Osteoblast (primary cell): ENCODE measurements around the gene SPDYE4. TPM values are rescaled to one million over a fixed set of nuclear protein-coding genes. Genes with fewer than 3 reads are reported as not detected.

ENCODE experiments used
- DNase-seq: peaks from one replicate; pipeline ENCODE4 v3.0.0; 2011; ENCODE audit warnings: low spot score, mixed read lengths; ENCODE audit not compliant: insufficient read length; ENCODE audit errors: missing footprints
- H2AFZ ChIP-seq: 2 replicates; pipeline ENCODE4 v1.6.0; 2011; ENCODE audit warnings: mild to moderate bottlenecking, low read length
- H3K27ac ChIP-seq: 2 replicates; pipeline ENCODE4 v1.5.1; 2011; ENCODE audit warnings: mild to moderate bottlenecking, low read depth, low read length, moderate library complexity
- H3K27me3 ChIP-seq: 2 replicates; pipeline ENCODE4 v1.6.0; 2012; ENCODE audit warnings: mild to moderate bottlenecking, control low read depth, inconsistent platforms, low read length, moderate library complexity; ENCODE audit not compliant: insufficient read depth
- H3K36me3 ChIP-seq: 2 replicates; pipeline ENCODE4 v1.5.1; 2011; ENCODE audit warnings: mild to moderate bottlenecking, low read length, control low read depth, moderate library complexity; ENCODE audit not compliant: insufficient read depth
- H3K4me1 ChIP-seq: 2 replicates; pipeline ENCODE4 v1.5.1; 2011; ENCODE audit warnings: mild to moderate bottlenecking, low read length, control low read depth, moderate library complexity; ENCODE audit not compliant: insufficient read depth
- H3K4me2 ChIP-seq: 2 replicates; pipeline ENCODE4 v1.6.0; 2011; ENCODE audit warnings: mild to moderate bottlenecking, low read length; ENCODE audit not compliant: insufficient read depth
- H3K4me3 ChIP-seq: fragments of 200-600 bp; sonication (generic); 3 replicates; pipeline ENCODE4 v1.5.1; 2012; ENCODE audit warnings: mild to moderate bottlenecking, low read length, inconsistent platforms; ENCODE audit not compliant: insufficient read depth
- H3K79me2 ChIP-seq: 2 replicates; pipeline ENCODE4 v1.6.0; 2012; ENCODE audit warnings: mild to moderate bottlenecking, low read length, control low read depth, inconsistent platforms; ENCODE audit not compliant: insufficient read depth
- H3K9me3 ChIP-seq: 2 replicates; pipeline ENCODE4 v1.5.1; 2011; ENCODE audit warnings: low read depth, low read length, control low read depth
- H4K20me1 ChIP-seq: 2 replicates; pipeline ENCODE4 v1.6.0; 2012; ENCODE audit warnings: mild to moderate bottlenecking, low read length, control low read depth; ENCODE audit not compliant: insufficient read depth
- total RNA-seq: library from RNA; depleted of rRNA; stranded (reverse); fragments of >200 nt; gene quantifications from 2 replicates; pipeline ENCODE4 v1.2.3, GENCODE V29; 2012
- TF ChIP-seq, protein P1 (sequence below): IDR thresholded peaks from 2 replicates; pipeline ENCODE4 v1.5.1; 2011; ENCODE audit warnings: mild to moderate bottlenecking, low read depth, low read length, moderate library complexity; ENCODE audit errors: extremely low read depth

SPDYE4 gene
- total RNA-seq, 1 donor: not detected

DNA sequence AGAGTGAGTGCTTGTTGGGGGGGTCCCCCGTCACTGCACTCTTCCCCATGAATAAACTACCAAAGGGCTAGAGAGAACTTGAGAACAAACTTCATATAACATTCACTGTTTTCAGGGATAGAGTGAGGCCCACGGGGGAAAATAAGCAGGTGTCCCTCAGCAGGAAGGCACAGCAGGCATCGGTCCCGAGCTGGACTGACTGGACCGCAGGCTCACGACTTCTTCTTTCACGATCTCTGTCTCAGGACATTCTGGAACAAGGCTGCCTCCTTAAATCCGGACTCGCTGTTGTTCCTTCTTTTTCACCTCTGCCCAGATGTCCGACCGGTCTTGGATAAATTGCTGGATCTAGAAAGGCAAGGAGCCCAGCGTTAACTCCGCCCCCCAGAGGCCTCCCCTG is 28.5 kb downstream of the SPDYE4 start:
- Histone ChIP-seq H3K36me3 (no peaks in the 10 kb centered on the region), H3K4me1 (peaks cover 5% of the 10 kb centered on the region), H3K4me2 (no peak overlapping the region), H4K20me1 (no peaks in the 10 kb centered on the region), H3K27ac (no peak overlapping the region), H3K9me3 (no peaks in the 10 kb centered on the region), H2AFZ (no peak overlapping the region), H3K4me3 (no peak overlapping the region), H3K27me3 (no peaks in the 10 kb centered on the region), H3K79me2 (no peaks in the 10 kb centered on the region)
- no peak for DNase-seq
- TF ChIP-seq, protein P1, sequence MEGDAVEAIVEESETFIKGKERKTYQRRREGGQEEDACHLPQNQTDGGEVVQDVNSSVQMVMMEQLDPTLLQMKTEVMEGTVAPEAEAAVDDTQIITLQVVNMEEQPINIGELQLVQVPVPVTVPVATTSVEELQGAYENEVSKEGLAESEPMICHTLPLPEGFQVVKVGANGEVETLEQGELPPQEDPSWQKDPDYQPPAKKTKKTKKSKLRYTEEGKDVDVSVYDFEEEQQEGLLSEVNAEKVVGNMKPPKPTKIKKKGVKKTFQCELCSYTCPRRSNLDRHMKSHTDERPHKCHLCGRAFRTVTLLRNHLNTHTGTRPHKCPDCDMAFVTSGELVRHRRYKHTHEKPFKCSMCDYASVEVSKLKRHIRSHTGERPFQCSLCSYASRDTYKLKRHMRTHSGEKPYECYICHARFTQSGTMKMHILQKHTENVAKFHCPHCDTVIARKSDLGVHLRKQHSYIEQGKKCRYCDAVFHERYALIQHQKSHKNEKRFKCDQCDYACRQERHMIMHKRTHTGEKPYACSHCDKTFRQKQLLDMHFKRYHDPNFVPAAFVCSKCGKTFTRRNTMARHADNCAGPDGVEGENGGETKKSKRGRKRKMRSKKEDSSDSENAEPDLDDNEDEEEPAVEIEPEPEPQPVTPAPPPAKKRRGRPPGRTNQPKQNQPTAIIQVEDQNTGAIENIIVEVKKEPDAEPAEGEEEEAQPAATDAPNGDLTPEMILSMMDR: no peak

DNA sequence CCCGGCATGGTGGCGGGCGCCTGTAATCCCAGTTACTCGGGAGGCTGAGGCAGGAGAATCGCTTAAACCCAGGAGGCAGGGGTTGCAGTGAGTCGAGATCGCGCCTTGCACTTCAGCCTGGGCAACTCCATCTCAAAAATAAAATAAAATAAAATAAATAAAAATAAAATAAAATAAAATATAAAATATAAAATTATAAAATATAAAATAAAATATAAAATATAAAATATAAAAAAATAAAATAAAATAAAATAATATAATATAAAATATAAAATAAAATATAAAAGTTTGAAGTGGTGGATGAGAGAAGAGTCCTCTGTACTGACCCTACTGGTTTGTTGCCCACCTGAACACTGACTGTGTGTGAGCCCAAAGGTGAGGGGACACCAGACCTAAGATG is 28.9 kb downstream of the SPDYE4 start:
- no peaks in the 10 kb centered on the region for H3K9me3 ChIP-seq
- no peak overlapping the region for H2AFZ ChIP-seq
- H3K4me3 ChIP-seq: no peak overlapping the region
- TF ChIP-seq, protein P1: no peak
- H3K4me2 ChIP-seq: no peak overlapping the region
- no peaks in the 10 kb centered on the region for H4K20me1 ChIP-seq
- H3K27me3 ChIP-seq: no peaks in the 10 kb centered on the region
- no peak overlapping the region for H3K27ac ChIP-seq
- no peaks in the 10 kb centered on the region for H3K79me2 ChIP-seq
- DNase-seq: no peak
- H3K36me3 ChIP-seq: no peaks in the 10 kb centered on the region
- peaks cover 5% of the 10 kb centered on the region for H3K4me1 ChIP-seq

DNA sequence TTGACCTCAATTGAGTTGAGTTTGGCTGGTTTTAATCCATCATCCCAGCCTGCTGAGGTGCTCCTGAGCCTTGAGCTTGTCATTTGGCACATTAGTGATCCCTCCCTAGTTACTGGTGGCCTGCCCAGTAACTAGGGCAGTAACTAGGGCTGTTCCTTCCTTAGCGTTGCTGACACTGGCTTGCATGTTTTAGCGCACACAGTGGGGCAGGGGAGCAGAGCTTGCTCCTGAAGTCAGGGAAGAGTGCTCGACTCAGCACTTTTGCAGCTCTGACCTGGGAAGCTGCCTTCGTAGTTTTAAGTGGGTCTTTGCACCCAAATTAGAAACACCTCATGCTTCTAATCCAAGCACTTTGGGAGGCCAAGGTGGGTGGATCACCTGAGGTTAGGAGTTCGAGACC is 29.4 kb downstream of the SPDYE4 start:
- H3K9me3 ChIP-seq: no peaks in the 10 kb centered on the region
- no peak overlapping the region for H3K4me2 ChIP-seq
- no peak overlapping the region for H3K4me3 ChIP-seq
- no peak overlapping the region for H3K27ac ChIP-seq
- no peaks in the 10 kb centered on the region for H4K20me1 ChIP-seq
- no peak overlapping the region for H2AFZ ChIP-seq
- peaks cover 5% of the 10 kb centered on the region for H3K4me1 ChIP-seq
- TF ChIP-seq, protein P1: no peak
- H3K79me2 ChIP-seq: no peaks in the 10 kb centered on the region
- H3K27me3 ChIP-seq: no peaks in the 10 kb centered on the region
- H3K36me3 ChIP-seq: no peaks in the 10 kb centered on the region
- DNase-seq: no peak

DNA sequence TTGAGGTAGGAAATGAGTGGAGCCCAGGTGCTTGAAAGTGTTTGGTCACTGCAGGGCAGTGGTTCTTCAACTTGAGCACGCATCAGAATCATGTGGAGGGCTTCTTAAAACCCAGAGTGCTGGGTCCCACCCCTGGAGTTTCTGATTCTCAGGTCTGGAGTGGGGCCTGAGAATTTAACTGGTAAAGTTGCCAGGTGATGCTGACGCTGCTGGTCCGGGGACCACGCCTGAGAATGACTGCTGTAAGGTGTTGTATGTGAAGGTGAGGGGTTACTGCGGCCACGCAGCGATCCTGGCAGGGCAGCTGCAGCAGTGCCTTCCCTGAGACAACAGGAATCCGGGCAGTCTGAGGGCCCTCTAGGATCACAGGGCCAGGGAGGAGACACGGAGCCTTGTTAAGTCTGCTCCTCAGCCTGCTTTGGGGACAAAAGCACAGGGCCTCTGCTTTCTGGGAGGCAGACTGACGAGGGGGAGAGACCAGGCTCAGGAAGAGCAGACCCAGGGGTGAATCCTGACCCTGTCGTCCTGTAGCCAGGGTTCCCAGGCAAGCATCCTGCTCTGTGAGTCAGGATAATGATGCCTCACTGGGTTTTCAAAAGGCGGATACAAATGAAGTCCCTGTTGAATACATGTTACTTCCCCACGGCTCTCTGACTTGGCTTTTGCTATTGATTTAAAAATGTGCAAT is 30.0 kb downstream of the SPDYE4 start:
- peak; percentile 71 for DNase-seq
- TF ChIP-seq, protein P1: no peak

More for the DNA sequence above, 30.0 kb downstream of the SPDYE4 start:
- Histone ChIP-seq H3K4me1 (peaks cover 5% of the 10 kb centered on the region), H3K79me2 (no peaks in the 10 kb centered on the region), H3K4me2 (no peak overlapping the region), H3K4me3 (no peak overlapping the region), H4K20me1 (no peaks in the 10 kb centered on the region), H2AFZ (no peak overlapping the region), H3K36me3 (no peaks in the 10 kb centered on the region), H3K27me3 (no peaks in the 10 kb centered on the region), H3K9me3 (no peaks in the 10 kb centered on the region), H3K27ac (no peak overlapping the region)
